SK-N-SH (cell line): ENCODE data around the gene GLYR1. TPM values are rescaled to one million over a fixed set of nuclear protein-coding genes. Genes with fewer than 3 reads are reported as not detected.

Experiments used
- CTCF ChIA-PET: fragments of 300-600, 350-600 bp; formaldehyde crosslinking; extraction: SDS; loops from one replicate; lab custom pipeline; 2021; lab: Yijun Ruan, JAX
- POLR2A ChIA-PET: fragments of 350-600 bp; sonication (Branson Sonifier 250); formaldehyde crosslinking; extraction: SDS; loops from one replicate; lab custom pipeline; 2020; ENCODE audit warnings: antibody characterized with exemption, inconsistent platforms; lab: Yijun Ruan, JAX
- DNase-seq: peaks from one replicate; pipeline ENCODE4 v3.0.0; 2012
- H2AFZ ChIP-seq: fragments of 200-600 bp; sonication (generic); 2 replicates; pipeline ENCODE4 v1.8.1; 2016; ENCODE audit warnings: antibody characterized with exemption, mild to moderate bottlenecking, low read depth
- H3F3A ChIP-seq: fragments of 200-600 bp; sonication (generic); replicated peaks from 2 replicates; pipeline ENCODE3; 2016; ENCODE audit warnings: antibody characterized with exemption, mild to moderate bottlenecking; ENCODE audit not compliant: insufficient read depth
- H3K27ac ChIP-seq, 2 experiments: fragments of 200-500 bp in 1 of 2; fragments of 200-600 bp in 1 of 2; sonication (Bioruptor generic) in 1 of 2; sonication (generic), shearing (Covaris generic) in 1 of 2; 2 replicates each; pipeline versions ENCODE4 v1.5.1 to v1.6.1; 2014 to 2016; ENCODE audit warnings: low read depth in 2 of 2, inconsistent platforms in 1 of 2, low read length in 1 of 2, mild to moderate bottlenecking in 1 of 2, mixed read lengths in 1 of 2
- H3K27me3 ChIP-seq: fragments of 200-600 bp; sonication (generic), shearing (Covaris generic); 2 replicates; pipeline ENCODE4 v1.6.1; 2016; ENCODE audit warnings: mixed run types; ENCODE audit not compliant: insufficient read depth
- H3K36me3 ChIP-seq, 2 experiments: fragments of 200-500 bp in 1 of 2; fragments of 200-600 bp in 1 of 2; sonication (Bioruptor generic) in 1 of 2; sonication (generic) in 1 of 2; replicated peaks in 1 of 2; 2 replicates each; pipeline versions ENCODE3 to v1.5.1; 2014 to 2016; ENCODE audit warnings: low read length in 1 of 2, mild to moderate bottlenecking in 1 of 2; ENCODE audit not compliant: insufficient read depth in 2 of 2, control insufficient read depth in 1 of 2
- H3K4me1 ChIP-seq, 2 experiments: fragments of 200-500 bp in 1 of 2; fragments of 200-600 bp in 1 of 2; sonication (Bioruptor generic) in 1 of 2; sonication (generic), shearing (Covaris generic) in 1 of 2; 2 replicates each; pipeline versions ENCODE4 v1.5.1 to v1.6.1; 2014 to 2016; ENCODE audit warnings: low read depth in 1 of 2, low read length in 1 of 2, mixed run types in 1 of 2; ENCODE audit not compliant: insufficient read depth in 2 of 2, control insufficient read depth in 1 of 2
- H3K4me2 ChIP-seq: fragments of 200-600 bp; sonication (generic), shearing (Covaris generic); 2 replicates; pipeline ENCODE4 v1.6.1; 2017; ENCODE audit warnings: mixed run types
- H3K4me3 ChIP-seq, 2 experiments: fragments of 200-500 bp in 1 of 2; fragments of 200-600 bp in 1 of 2; sonication (Bioruptor generic) in 1 of 2; sonication (generic), shearing (Covaris generic) in 1 of 2; 2 replicates each; pipeline versions ENCODE4 v1.5.1 to v1.8.1; 2014 to 2016; ENCODE audit warnings: low read depth in 2 of 2, inconsistent platforms in 1 of 2, low read length in 1 of 2, mild to moderate bottlenecking in 1 of 2, mixed read lengths in 1 of 2, moderate library complexity in 1 of 2
- H3K79me2 ChIP-seq: fragments of 200-600 bp; sonication (generic); 2 replicates; pipeline ENCODE4 v1.8.1; 2017; ENCODE audit warnings: mild to moderate bottlenecking; ENCODE audit not compliant: insufficient read depth
- H3K9ac ChIP-seq: fragments of 200-600 bp; sonication (generic); 2 replicates; pipeline ENCODE4 v1.6.1; 2017; ENCODE audit warnings: mixed run types
- H3K9me2 ChIP-seq: fragments of 200-600 bp; sonication (generic); 2 replicates; pipeline ENCODE4 v1.6.1; 2017; ENCODE audit warnings: mixed run types
- H3K9me3 ChIP-seq: fragments of 200-600 bp; sonication (generic); 2 replicates; pipeline ENCODE4 v1.6.1; 2017; ENCODE audit warnings: mixed run types, mild to moderate bottlenecking, moderate library complexity
- H4K20me1 ChIP-seq: fragments of 200-600 bp; sonication (generic); 2 replicates; pipeline ENCODE4 v1.6.1; 2017; ENCODE audit warnings: mild to moderate bottlenecking, mixed run types; ENCODE audit not compliant: insufficient read depth
- ELF1 ChIP-seq: IDR thresholded peaks from 2 replicates; pipeline ENCODE4 v1.4.0; 2012
- EP300 ChIP-seq, 2 experiments: IDR thresholded peaks; 2 replicates each; pipeline versions ENCODE4 v1.4.0 to v1.6.1; 2012; ENCODE audit warnings: borderline replicate concordance in 1 of 2, low read depth in 1 of 2, low read length in 1 of 2
- FOXJ3 ChIP-seq: sonication (generic); formaldehyde crosslinking; IDR thresholded peaks from 2 replicates; pipeline ENCODE4 v1.5.1; 2020; ENCODE audit warnings: mild to moderate bottlenecking, missing genetic modification reagents
- FOXM1 ChIP-seq: IDR thresholded peaks from 2 replicates; pipeline ENCODE4 v1.4.0; 2012; ENCODE audit warnings: low read depth, mild to moderate bottlenecking
- GABPA ChIP-seq: IDR thresholded peaks from 2 replicates; pipeline ENCODE4 v1.4.0; 2012; ENCODE audit warnings: low read depth, mild to moderate bottlenecking
- GATA2 ChIP-seq: sonication (generic); formaldehyde crosslinking; IDR thresholded peaks from 2 replicates; pipeline ENCODE4 v1.5.0; 2020; ENCODE audit warnings: mild to moderate bottlenecking, missing genetic modification reagents
- JUND ChIP-seq: IDR thresholded peaks from 2 replicates; pipeline ENCODE4 v1.4.0; 2012
- MAX ChIP-seq: IDR thresholded peaks from 2 replicates; pipeline ENCODE4 v1.4.0; 2012; ENCODE audit warnings: low read depth
- MEF2A ChIP-seq: IDR thresholded peaks from 2 replicates; pipeline ENCODE4 v1.4.0; 2012; ENCODE audit warnings: low read depth, borderline replicate concordance
- MXI1 ChIP-seq: IDR thresholded peaks from 2 replicates; pipeline ENCODE4 v1.6.1; 2012; ENCODE audit warnings: mild to moderate bottlenecking, low read depth, low read length, improper control_type of control experiment
- NRF1 ChIP-seq: IDR thresholded peaks from 2 replicates; pipeline ENCODE4 v1.6.1; 2012; ENCODE audit warnings: low read depth, mild to moderate bottlenecking, low read length
- PBX3 ChIP-seq: IDR thresholded peaks from 2 replicates; pipeline ENCODE4; 2012
- RXRA ChIP-seq: IDR thresholded peaks from 2 replicates; pipeline ENCODE4 v1.4.0; 2012; ENCODE audit warnings: low read depth, mild to moderate bottlenecking, borderline replicate concordance
- WGBS: methylation state at CpG from one replicate; pipeline ENCODE4 v1.1.6; 2017; ENCODE audit warnings: low lambda C conversion rate; 5-methylcytosine and 5-hydroxymethylcytosine counted together
- polyA plus RNA-seq, 3 experiments: library from polyadenylated mRNA; depleted of rRNA; stranded (reverse); fragments of >200 nt; gene quantifications; 2 replicates each; pipeline ENCODE4 v1.2.3, GENCODE V29; 2012

GLYR1 gene
- polyA plus RNA-seq, 1 of the 3 experiments (the other 2 are of a cell fraction), result 40.1 TPM

DNA sequence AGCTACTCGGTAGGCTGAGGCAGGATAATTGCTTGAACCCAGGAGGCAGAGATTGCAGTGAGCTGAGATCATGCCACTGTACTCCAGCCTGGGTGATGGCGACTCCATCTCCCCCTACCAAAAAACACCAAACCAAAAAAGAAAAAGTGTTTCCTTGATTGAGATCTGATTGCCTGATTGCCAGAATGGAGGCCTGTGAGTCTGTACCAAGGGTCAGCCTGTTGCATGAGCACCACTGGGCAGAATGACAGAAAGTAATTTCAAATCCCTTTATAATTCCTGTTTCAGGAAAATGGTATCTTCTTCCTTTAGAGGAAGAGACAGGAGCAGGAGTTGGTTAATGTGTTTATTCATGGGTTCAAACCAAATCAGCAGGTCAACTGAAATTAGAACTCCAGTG is 8.7 kb upstream of the GLYR1 start:
- Histone ChIP-seq H2AFZ (no peak overlapping the region), H3K4me1 (no peaks in the 10 kb centered on the region), H3F3A (peaks cover 5% of the 10 kb centered on the region), H3K9me3 (no peaks in the 10 kb centered on the region), H3K4me3 (no peak overlapping the region), H3K4me2 (no peak overlapping the region), H3K36me3 (peaks cover 52 to 55% of the 10 kb centered on the region in 2 experiments), H3K79me2 (peaks cover 67% of the 10 kb centered on the region), H3K9ac (no peak overlapping the region), H3K27ac (no peak overlapping the region), H3K27me3 (no peaks in the 10 kb centered on the region)
- no peak for DNase-seq
- WGBS, result 95% methylated on average over 2 of the region's 2 CpGs
- CTCF ChIA-PET, result interaction anchor here (0.6 kb wide), 1 partner anchor 14 kb away, joined by 3 read pairs; no protein-coding TSS in a partner anchor
- POLR2A ChIA-PET, result no interaction called here
- TF ChIP-seq PBX3, result no peak
- TF ChIP-seq, all 33 proteins: peak for 0
- Histone ChIP-seq H3K9me2 (no peaks in the 10 kb centered on the region), H4K20me1 (peaks cover 18% of the 10 kb centered on the region)

- no peak overlapping the region for H3K9ac ChIP-seq
- H3K27me3 ChIP-seq, result no peaks in the 10 kb centered on the region
- H2AFZ ChIP-seq, result no peak overlapping the region
- H3F3A ChIP-seq, result peaks cover 5% of the 10 kb centered on the region
- CTCF ChIA-PET, result interaction anchor here (0.6 kb wide), 1 partner anchor 15 kb away, joined by 3 read pairs; no protein-coding TSS in a partner anchor
- no peak overlapping the region for H3K27ac ChIP-seq
- H3K36me3 ChIP-seq, result peaks cover 48 to 55% of the 10 kb centered on the region in 2 experiments
- peaks cover 22% of the 10 kb centered on the region for H4K20me1 ChIP-seq
- no peaks in the 10 kb centered on the region for H3K9me2 ChIP-seq
- H3K4me1 ChIP-seq, result peaks cover 0 to 3% of the 10 kb centered on the region in 2 experiments; a peak in 2 of 4 replicates
- H3K9me3 ChIP-seq, result no peaks in the 10 kb centered on the region
- no peak for DNase-seq
- WGBS, result 84% methylated on average over 5 of the region's 5 CpGs
- H3K4me2 ChIP-seq, result no peak overlapping the region
- POLR2A ChIA-PET, result no interaction called here
- no peak overlapping the region for H3K4me3 ChIP-seq
- no peak for TF ChIP-seq ELF1
- TF ChIP-seq GABPA, result no peak
- no peak for TF ChIP-seq FOXJ3 (CRISPR knock-in tag)
- no peak for TF ChIP-seq MXI1
- no peak for TF ChIP-seq EP300 (IDR thresholded peaks at IDR 0.05; ENCODE audit: borderline replicate concordance in 1 of 2, low read depth in 1 of 2, low read length in 1 of 2)
- TF ChIP-seq GATA2, result no peak
- TF ChIP-seq NRF1, result no peak
- TF ChIP-seq RXRA, result no peak
- TF ChIP-seq MEF2A, result no peak
- no peak for TF ChIP-seq JUND
- no peak for TF ChIP-seq MAX
- no peak for TF ChIP-seq FOXM1
- TF ChIP-seq, all 33 proteins: peak for 0
- peaks cover 70% of the 10 kb centered on the region for H3K79me2 ChIP-seq
These were observed 8.3 kb upstream of the GLYR1 start for GRCh38 chr16:4855371-4855770.
